ENCODE measurements around the gene ZNF680. TPM values are rescaled to one million over a fixed set of nuclear protein-coding genes. Genes with fewer than 3 reads are reported as not detected.

Gene ZNF680
- total RNA-seq, 1 experiment from 2014 or later, result 11.2 TPM

- ChIA-PET CTCF (no interaction called here), RAD21 (ENCODE audit: low non-redundant PET in 1 of 2, low total read pairs in 2 of 2, uncharacterized antibody in 2 of 2, unreplicated experiment in 2 of 2) (no interaction called here), POLR2A (no interaction called here)
- no peak overlapping the region for H3K9ac ChIP-seq (ENCODE audit: low read length)
- BruUV-seq (replicated peaks), result no TSS peak
- no peak overlapping the region for H3K27ac ChIP-seq (ENCODE audit: low read depth, low read length)
- H3K4me2 ChIP-seq (ENCODE audit: low read length), result no peak overlapping the region
- H3K9me3 ChIP-seq (ENCODE audit: control insufficient read depth in 1 of 2, insufficient read depth in 1 of 2, low read depth in 1 of 2, low read length in 2 of 2), result peaks cover 0 to under 1% of the 10 kb centered on the region in 2 experiments; a peak in 2 of 4 replicates
- H3K4me1 ChIP-seq (ENCODE audit: control insufficient read depth in 1 of 2, insufficient read depth in 2 of 2, low read length in 2 of 2), result no peaks in the 10 kb centered on the region
- DNase-seq (ENCODE audit: low read depth, low spot score) (no peak), ATAC-seq (no peak)
- H4K20me1 ChIP-seq (ENCODE audit: insufficient read depth), result no peaks in the 10 kb centered on the region
- intact Hi-C loops (cut with micrococcal nuclease), result loop anchor here (5.0 kb wide), 1 partner anchor 32 kb away; no protein-coding TSS in a partner anchor
- TF ChIP-seq JUND (IDR thresholded peaks at IDR 0.05), result no peak
- no peak for TF ChIP-seq RAD21 (IDR thresholded peaks at IDR 0.05; ENCODE audit: low read depth)
- TF ChIP-seq SIN3A (IDR thresholded peaks at IDR 0.05; ENCODE audit: low read depth), result no peak
- no peak for TF ChIP-seq ELF1 (IDR thresholded peaks at IDR 0.05; ENCODE audit: borderline replicate concordance, low read depth)
- no peak for TF ChIP-seq POLR2A (IDR thresholded peaks at IDR 0.05; ENCODE audit: borderline replicate concordance, extremely low read depth, insufficient read depth, insufficient read length)
- TF ChIP-seq, protein P1, sequence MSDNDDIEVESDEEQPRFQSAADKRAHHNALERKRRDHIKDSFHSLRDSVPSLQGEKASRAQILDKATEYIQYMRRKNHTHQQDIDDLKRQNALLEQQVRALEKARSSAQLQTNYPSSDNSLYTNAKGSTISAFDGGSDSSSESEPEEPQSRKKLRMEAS (IDR thresholded peaks at IDR 0.05), result no peak
- no peak for TF ChIP-seq EZH2 (IDR thresholded peaks at IDR 0.05)
- TF ChIP-seq POLR2AphosphoS5 (IDR thresholded peaks at IDR 0.05; ENCODE audit: low read depth, low read length), result no peak
- TF ChIP-seq, protein P2, sequence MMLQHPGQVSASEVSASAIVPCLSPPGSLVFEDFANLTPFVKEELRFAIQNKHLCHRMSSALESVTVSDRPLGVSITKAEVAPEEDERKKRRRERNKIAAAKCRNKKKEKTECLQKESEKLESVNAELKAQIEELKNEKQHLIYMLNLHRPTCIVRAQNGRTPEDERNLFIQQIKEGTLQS (IDR thresholded peaks at IDR 0.05), result no peak
- TF ChIP-seq EGR1 (IDR thresholded peaks at IDR 0.05; ENCODE audit: low read depth), result no peak
- TF ChIP-seq, protein P3, sequence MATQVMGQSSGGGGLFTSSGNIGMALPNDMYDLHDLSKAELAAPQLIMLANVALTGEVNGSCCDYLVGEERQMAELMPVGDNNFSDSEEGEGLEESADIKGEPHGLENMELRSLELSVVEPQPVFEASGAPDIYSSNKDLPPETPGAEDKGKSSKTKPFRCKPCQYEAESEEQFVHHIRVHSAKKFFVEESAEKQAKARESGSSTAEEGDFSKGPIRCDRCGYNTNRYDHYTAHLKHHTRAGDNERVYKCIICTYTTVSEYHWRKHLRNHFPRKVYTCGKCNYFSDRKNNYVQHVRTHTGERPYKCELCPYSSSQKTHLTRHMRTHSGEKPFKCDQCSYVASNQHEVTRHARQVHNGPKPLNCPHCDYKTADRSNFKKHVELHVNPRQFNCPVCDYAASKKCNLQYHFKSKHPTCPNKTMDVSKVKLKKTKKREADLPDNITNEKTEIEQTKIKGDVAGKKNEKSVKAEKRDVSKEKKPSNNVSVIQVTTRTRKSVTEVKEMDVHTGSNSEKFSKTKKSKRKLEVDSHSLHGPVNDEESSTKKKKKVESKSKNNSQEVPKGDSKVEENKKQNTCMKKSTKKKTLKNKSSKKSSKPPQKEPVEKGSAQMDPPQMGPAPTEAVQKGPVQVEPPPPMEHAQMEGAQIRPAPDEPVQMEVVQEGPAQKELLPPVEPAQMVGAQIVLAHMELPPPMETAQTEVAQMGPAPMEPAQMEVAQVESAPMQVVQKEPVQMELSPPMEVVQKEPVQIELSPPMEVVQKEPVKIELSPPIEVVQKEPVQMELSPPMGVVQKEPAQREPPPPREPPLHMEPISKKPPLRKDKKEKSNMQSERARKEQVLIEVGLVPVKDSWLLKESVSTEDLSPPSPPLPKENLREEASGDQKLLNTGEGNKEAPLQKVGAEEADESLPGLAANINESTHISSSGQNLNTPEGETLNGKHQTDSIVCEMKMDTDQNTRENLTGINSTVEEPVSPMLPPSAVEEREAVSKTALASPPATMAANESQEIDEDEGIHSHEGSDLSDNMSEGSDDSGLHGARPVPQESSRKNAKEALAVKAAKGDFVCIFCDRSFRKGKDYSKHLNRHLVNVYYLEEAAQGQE (IDR thresholded peaks at IDR 0.05; ENCODE audit: low read depth), result no peak
- TF ChIP-seq CEBPB (IDR thresholded peaks at IDR 0.05; ENCODE audit: low read depth), result no peak
- TF ChIP-seq TCF7L2 (IDR thresholded peaks at IDR 0.05; ENCODE audit: borderline replicate concordance, extremely low read depth, insufficient read depth, insufficient read length), result no peak
- TF ChIP-seq, protein P4, sequence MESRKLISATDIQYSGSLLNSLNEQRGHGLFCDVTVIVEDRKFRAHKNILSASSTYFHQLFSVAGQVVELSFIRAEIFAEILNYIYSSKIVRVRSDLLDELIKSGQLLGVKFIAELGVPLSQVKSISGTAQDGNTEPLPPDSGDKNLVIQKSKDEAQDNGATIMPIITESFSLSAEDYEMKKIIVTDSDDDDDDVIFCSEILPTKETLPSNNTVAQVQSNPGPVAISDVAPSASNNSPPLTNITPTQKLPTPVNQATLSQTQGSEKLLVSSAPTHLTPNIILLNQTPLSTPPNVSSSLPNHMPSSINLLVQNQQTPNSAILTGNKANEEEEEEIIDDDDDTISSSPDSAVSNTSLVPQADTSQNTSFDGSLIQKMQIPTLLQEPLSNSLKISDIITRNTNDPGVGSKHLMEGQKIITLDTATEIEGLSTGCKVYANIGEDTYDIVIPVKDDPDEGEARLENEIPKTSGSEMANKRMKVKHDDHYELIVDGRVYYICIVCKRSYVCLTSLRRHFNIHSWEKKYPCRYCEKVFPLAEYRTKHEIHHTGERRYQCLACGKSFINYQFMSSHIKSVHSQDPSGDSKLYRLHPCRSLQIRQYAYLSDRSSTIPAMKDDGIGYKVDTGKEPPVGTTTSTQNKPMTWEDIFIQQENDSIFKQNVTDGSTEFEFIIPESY (IDR thresholded peaks at IDR 0.05; ENCODE audit: extremely low read depth, insufficient replicate concordance, low read length), result no peak
- no peaks in the 10 kb centered on the region for H3K9me2 ChIP-seq (ENCODE audit: insufficient read depth)
- no peaks in the 10 kb centered on the region for H3K79me2 ChIP-seq (ENCODE audit: insufficient read depth, low read length)
- no peaks in the 10 kb centered on the region for H3K36me3 ChIP-seq (ENCODE audit: control insufficient read depth in 1 of 2, insufficient read depth in 2 of 2, low read length in 2 of 2)
- H3K27me3 ChIP-seq (ENCODE audit: insufficient read depth, low read length), result no peaks in the 10 kb centered on the region
- no peak overlapping the region for H3K4me3 ChIP-seq (replicated peaks in 1 of 2; ENCODE audit: low read depth in 1 of 2, low read length in 2 of 2)
- no peak overlapping the region for H2AFZ ChIP-seq (ENCODE audit: low read depth, low read length, poor library complexity, severe bottlenecking)
Observed at GRCh38 chr7:64504581-64505120, 58.2 kb downstream of the ZNF680 start.

All from HCT116 (cell line).